AG09309 (cell line): ENCODE data around the gene GDF10.

Experiments
- DNase-seq: peaks from one replicate; pipeline ENCODE4 v3.0.0-alpha.2; 2010; ENCODE audit warnings: low read depth
- H3K4me3 ChIP-seq: 2 replicates; pipeline ENCODE4 v1.5.1; 2011; ENCODE audit warnings: mild to moderate bottlenecking, low read depth, low read length, moderate library complexity; ENCODE audit not compliant: control insufficient read depth
- TF ChIP-seq, protein P1 (sequence below): IDR thresholded peaks from 2 replicates; pipeline ENCODE4 v1.5.1; 2011; ENCODE audit warnings: mild to moderate bottlenecking, low read depth, low read length, inconsistent platforms; ENCODE audit not compliant: insufficient read depth, control insufficient read depth; ENCODE audit errors: missing control alignments

The GDF10 gene

DNA sequence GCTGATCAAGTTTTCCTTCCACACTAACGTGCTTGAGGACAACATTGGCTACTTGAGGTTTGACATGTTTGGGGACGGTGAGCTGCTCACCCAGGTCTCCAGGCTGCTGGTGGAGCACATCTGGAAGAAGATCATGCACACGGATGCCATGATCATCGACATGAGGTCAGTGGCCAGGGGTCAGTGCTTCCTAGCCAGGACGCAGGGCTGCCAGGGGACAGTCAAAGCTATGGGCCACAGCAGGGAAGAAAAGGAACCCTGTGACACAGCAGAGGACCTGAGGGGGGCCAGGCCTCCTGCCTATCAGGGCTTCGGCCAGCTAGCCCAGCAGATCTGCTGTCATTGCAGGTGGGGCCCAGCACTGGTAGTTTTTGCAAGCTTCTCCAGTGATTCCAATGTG is 53.4 kb downstream of the GDF10 start:
- TF ChIP-seq, protein P1, sequence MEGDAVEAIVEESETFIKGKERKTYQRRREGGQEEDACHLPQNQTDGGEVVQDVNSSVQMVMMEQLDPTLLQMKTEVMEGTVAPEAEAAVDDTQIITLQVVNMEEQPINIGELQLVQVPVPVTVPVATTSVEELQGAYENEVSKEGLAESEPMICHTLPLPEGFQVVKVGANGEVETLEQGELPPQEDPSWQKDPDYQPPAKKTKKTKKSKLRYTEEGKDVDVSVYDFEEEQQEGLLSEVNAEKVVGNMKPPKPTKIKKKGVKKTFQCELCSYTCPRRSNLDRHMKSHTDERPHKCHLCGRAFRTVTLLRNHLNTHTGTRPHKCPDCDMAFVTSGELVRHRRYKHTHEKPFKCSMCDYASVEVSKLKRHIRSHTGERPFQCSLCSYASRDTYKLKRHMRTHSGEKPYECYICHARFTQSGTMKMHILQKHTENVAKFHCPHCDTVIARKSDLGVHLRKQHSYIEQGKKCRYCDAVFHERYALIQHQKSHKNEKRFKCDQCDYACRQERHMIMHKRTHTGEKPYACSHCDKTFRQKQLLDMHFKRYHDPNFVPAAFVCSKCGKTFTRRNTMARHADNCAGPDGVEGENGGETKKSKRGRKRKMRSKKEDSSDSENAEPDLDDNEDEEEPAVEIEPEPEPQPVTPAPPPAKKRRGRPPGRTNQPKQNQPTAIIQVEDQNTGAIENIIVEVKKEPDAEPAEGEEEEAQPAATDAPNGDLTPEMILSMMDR = no peak
- no peak for DNase-seq
- no peak overlapping the region for H3K4me3 ChIP-seq

DNA sequence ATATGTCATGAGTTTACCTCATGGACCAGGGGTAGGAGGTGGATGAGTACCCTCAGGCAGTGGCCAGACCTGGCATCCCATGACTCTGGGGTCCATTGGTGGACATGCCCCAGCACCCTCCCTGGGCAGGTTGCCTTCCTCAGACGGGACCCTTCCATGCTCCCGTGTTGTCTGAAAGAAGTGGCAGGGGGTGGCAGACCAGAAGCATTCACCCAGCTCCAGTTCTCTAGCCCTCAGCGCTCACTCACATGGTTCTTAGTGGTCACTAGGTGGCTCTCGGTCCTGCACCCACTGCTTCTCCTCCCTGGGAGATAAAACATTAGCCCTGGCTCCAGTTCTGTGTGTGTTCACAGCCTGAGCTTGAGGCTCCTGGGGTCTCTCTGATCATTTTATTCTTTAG is 54.2 kb downstream of the GDF10 start:
- DNase-seq = no peak
- no peak overlapping the region for H3K4me3 ChIP-seq
- TF ChIP-seq, protein P1 = peak; percentile 48

DNA sequence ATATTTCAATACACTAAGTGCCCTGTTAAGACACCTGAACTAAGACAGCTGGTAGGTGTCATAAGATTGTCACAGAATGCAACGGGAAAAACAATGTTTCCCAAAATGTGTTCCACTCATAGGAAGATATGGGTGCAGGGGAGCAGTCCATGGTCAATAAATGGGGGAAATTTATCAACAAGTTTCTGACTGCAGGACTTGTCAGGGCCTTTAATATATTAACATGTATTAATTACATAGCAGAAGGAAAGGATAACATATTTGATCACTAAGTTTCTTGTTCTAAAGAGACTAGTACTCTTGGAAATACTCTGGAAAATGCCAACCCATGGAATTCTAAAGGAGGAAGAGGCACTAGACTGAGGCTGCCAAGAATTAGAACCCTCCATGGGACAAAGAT is 54.9 kb downstream of the GDF10 start:
- DNase-seq = no peak
- TF ChIP-seq, protein P1 = no peak
- H3K4me3 ChIP-seq = no peak overlapping the region

DNA sequence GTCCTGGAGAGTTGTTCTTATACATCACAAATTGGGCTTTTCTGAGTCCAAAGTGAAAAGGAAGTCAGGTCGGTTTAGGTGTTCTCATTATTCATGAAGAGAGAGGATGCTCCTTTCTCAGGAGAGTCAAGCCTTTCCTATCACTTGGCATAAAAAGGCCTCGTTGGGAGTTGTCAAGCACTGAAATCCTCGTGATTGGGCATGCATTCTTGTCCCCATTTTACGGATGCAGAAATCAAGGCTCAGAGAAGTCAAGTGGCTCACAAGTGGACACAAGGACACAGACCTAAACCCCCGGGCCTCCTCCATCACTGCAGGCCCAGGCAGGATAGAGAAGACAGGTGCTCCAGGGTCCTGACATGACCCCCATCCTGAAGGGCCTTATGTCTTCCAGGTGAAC is 56.7 kb downstream of the GDF10 start:
- TF ChIP-seq, protein P1 = no peak
- H3K4me3 ChIP-seq = no peak overlapping the region
- DNase-seq = no peak

DNA sequence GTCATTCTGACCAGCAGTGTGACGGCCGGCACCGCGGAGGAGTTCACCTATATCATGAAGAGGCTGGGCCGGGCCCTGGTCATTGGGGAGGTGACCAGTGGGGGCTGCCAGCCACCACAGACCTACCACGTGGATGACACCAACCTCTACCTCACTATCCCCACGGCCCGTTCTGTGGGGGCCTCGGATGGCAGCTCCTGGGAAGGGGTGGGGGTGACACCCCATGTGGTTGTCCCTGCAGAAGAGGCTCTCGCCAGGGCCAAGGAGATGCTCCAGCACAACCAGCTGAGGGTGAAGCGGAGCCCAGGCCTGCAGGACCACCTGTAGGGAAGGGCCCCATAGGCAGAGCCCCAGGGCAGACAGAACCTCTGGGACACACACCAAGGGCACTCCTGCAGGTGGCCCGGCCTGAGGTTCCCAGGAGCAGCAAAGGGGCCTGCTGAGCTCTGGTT is 57.2 kb downstream of the GDF10 start:
- DNase-seq = no peak
- TF ChIP-seq, protein P1 = no peak
- no peak overlapping the region for H3K4me3 ChIP-seq

DNA sequence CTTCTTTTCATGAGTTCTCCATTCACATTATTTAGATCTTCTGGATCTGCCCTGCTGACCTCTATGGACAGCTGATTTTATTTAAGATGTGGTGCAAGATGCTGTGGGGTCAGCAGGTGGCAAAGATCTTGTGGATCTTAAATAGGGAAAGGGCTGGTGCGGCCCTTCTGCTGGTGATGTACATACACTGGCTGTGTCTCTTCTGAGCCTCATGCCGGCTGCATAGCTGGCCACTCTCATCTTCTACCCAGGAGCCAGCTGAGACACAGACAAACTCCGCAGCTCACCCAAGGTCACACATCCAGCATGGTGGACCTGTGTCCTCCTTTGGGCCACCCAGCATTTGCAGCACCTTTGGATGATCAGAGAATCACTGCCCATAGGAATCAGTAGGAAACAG is 57.9 kb downstream of the GDF10 start:
- TF ChIP-seq, protein P1 = no peak
- DNase-seq = no peak

DNA sequence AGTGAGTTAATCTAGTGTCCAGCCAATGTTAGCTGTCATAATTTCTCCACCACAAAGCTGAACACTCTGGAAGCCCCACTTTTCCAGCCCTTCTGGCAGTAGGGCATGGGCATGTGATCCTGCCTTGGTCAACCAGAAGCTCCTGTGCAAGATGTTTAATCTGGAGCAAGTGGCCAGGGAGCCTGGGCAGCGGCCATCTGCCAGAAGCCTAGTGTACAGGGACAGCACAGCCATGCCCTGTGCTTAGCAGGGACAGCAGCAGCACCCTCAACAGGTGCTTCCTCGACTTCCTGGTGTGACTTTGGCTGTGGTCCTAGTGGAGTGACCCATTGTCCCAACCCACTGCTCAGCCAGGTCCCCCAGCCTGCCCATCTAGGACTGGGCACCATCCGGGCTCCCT is 58.5 kb downstream of the GDF10 start:
- TF ChIP-seq, protein P1 = no peak
- no peak for DNase-seq

More for the DNA sequence above, 57.9 kb downstream of the GDF10 start:
- no peak overlapping the region for H3K4me3 ChIP-seq

More for the DNA sequence above, 58.5 kb downstream of the GDF10 start:
- H3K4me3 ChIP-seq = no peak overlapping the region
